CD4-positive, alpha-beta T cell (primary cell): Measurements from ENCODE around the gene DEXI. TPM values are rescaled to one million over a fixed set of nuclear protein-coding genes. Genes with fewer than 3 reads are reported as not detected.
"Not testable (repeated sequence)": the region's sequence is repeated elsewhere in the genome, so short reads cannot be mapped to it uniquely, and the experiment has no call there.

Experiments
- ATAC-seq: fragments of 200-7000 bp; cut with Tn5 transposase; one replicate; pipeline ENCODE4 v1.10.0; 2022; ENCODE audit warnings: mild to moderate bottlenecking; ENCODE audit not compliant: poor library complexity
- CTCF ChIA-PET: fragments of 350-600 bp; sonication (Branson Sonifier 250); formaldehyde crosslinking; loops from one replicate; lab custom pipeline; 2021; ENCODE audit warnings: antibody characterized with exemption, inconsistent platforms; lab: Charles Lee
- POLR2A ChIA-PET: fragments of 350-600 bp; sonication (Branson Sonifier 250); formaldehyde crosslinking; loops from one replicate; lab custom pipeline; 2021; ENCODE audit warnings: antibody characterized with exemption, inconsistent platforms; lab: Charles Lee
- DNase-seq, 14 experiments: peaks; one replicate each; pipeline ENCODE4 v3.0.0-alpha.2; 2013 to 2020; ENCODE audit warnings: mixed read lengths in 2 of 14
- H3K27ac ChIP-seq, 2 donors: one replicate each; pipeline versions ENCODE4 v1.5.1 to v1.7.0; 2013; ENCODE audit warnings: low read length in 2 of 2, low read depth in 1 of 2, mild to moderate bottlenecking in 1 of 2
- H3K27me3 ChIP-seq, 2 experiments: 1 replicate in 1 of 2; 2 replicates in 1 of 2; pipeline versions ENCODE4 v1.6.1 to v1.7.0; 2013; ENCODE audit warnings: low read length in 2 of 2, control low read depth in 1 of 2, mild to moderate bottlenecking in 1 of 2, moderate library complexity in 1 of 2; ENCODE audit not compliant: insufficient read depth in 2 of 2, control insufficient read depth in 1 of 2
- H3K36me3 ChIP-seq: one replicate; pipeline ENCODE4 v1.6.1; 2013; ENCODE audit warnings: low read length, control low read depth; ENCODE audit not compliant: insufficient read depth
- H3K4me1 ChIP-seq: one replicate; pipeline ENCODE4 v1.6.1; 2013; ENCODE audit warnings: low read length, control low read depth; ENCODE audit not compliant: insufficient read depth
- H3K4me3 ChIP-seq: one replicate; pipeline ENCODE4 v1.5.1; 2013; ENCODE audit warnings: mild to moderate bottlenecking, low read length, moderate library complexity
- H3K9me3 ChIP-seq, 2 experiments: 1 replicate in 1 of 2; 2 replicates in 1 of 2; pipeline versions ENCODE4 v1.6.1 to v1.7.0; 2013; ENCODE audit warnings: low read length in 2 of 2, mild to moderate bottlenecking in 2 of 2, control low read depth in 1 of 2, moderate library complexity in 1 of 2; ENCODE audit not compliant: control insufficient read depth in 1 of 2, insufficient read depth in 1 of 2
- H3K27ac Mint-ChIP-seq: one replicate; pipeline ENCODE4 v1.8.0; 2020; ENCODE audit warnings: mixed read lengths
- H3K27me3 Mint-ChIP-seq: one replicate; pipeline ENCODE4 v1.8.0; 2021; ENCODE audit warnings: mixed read lengths
- H3K36me3 Mint-ChIP-seq: one replicate; pipeline ENCODE4 v1.8.0; 2021; ENCODE audit warnings: low read depth, mixed read lengths
- H3K4me1 Mint-ChIP-seq: one replicate; pipeline ENCODE4 v1.8.0; 2021; ENCODE audit warnings: low read depth, mixed read lengths
- H3K4me3 Mint-ChIP-seq: one replicate; pipeline ENCODE4 v1.8.0; 2020; ENCODE audit warnings: mild to moderate bottlenecking, mixed read lengths
- H3K9me3 Mint-ChIP-seq: one replicate; pipeline ENCODE4 v1.8.0; 2020; ENCODE audit warnings: mixed read lengths
- intact Hi-C, 2 experiments: fragments of 100-400 bp; cut with DNase I in 1 of 2; cut with micrococcal nuclease in 1 of 2; formaldehyde crosslinking; loops; one replicate each; pipeline versions ENCODE4 v1.15.1 to v1.9.0; 2023 to 2025; cut with DNase I, micrococcal nuclease
- total RNA-seq, 174 experiments: library from RNA in 2 of 174; stranded (reverse) in 2 of 174; gene quantifications; one replicate each; pipeline ENCODE4 v1.2.3 and lab custom pipeline; 2021 to 2026
- TF ChIP-seq, protein P1 (sequence below): fragments of 200-600 bp; IDR thresholded peaks from one replicate; pipeline ENCODE4 v1.8.0; 2022; ENCODE audit warnings: antibody characterized with exemption, mild to moderate bottlenecking

DEXI gene
- total RNA-seq, 2 experiments from 2014 or later, result 5.8 to 7.2 TPM

DNA sequence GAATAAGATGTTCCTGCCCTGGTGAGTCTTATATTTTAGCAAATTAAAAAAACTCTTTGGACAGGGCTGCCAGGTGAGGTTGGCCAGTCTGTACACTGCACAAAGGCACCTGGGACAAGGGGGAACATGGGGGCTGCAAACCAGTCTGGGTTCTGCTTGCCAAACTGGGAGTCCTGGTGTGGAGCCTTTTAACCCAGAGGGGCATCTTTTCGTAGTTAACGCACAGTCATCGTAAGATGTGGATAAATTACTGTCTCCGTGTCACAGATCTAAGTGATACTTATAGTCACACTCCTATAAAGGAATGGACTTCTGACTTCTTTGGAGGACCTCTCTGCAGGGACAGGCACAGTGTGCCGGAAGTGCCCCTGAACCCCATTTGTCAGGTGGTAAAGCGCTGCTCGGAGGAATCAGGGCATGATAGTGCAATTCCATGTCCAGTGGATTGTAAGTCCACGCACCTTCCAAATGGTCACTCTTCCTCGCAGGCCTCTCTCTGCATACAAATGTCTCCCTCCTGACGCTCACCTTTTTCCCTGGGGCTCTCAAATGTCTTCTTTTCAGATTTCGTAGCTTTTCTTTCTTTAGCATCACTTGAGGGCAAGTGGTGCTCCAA, 14.7 kb downstream of the DEXI start:
- no peaks in the 10 kb centered on the region for H3K27me3 ChIP-seq
- peaks cover 0 to 6% of the 10 kb centered on the region in 2 experiments for H3K9me3 ChIP-seq
- ChIA-PET POLR2A (no interaction called here), CTCF (no interaction called here)
- intact Hi-C loops, result no loop called here
- peaks cover 37% of the 10 kb centered on the region for H3K36me3 ChIP-seq
- TF ChIP-seq, protein P1, sequence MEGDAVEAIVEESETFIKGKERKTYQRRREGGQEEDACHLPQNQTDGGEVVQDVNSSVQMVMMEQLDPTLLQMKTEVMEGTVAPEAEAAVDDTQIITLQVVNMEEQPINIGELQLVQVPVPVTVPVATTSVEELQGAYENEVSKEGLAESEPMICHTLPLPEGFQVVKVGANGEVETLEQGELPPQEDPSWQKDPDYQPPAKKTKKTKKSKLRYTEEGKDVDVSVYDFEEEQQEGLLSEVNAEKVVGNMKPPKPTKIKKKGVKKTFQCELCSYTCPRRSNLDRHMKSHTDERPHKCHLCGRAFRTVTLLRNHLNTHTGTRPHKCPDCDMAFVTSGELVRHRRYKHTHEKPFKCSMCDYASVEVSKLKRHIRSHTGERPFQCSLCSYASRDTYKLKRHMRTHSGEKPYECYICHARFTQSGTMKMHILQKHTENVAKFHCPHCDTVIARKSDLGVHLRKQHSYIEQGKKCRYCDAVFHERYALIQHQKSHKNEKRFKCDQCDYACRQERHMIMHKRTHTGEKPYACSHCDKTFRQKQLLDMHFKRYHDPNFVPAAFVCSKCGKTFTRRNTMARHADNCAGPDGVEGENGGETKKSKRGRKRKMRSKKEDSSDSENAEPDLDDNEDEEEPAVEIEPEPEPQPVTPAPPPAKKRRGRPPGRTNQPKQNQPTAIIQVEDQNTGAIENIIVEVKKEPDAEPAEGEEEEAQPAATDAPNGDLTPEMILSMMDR, result no peak
- no peak for DNase-seq
- Mint-ChIP-seq H3K27ac (no peak overlapping the region), H3K27me3 (no peaks in the 10 kb centered on the region), H3K4me1 (no peaks in the 10 kb centered on the region), H3K9me3 (no peaks in the 10 kb centered on the region), H3K36me3 (peaks cover 76% of the 10 kb centered on the region), H3K4me3 (no peak overlapping the region)
- no peak overlapping the region for H3K4me3 ChIP-seq
- H3K27ac ChIP-seq, result no peak overlapping the region
- ATAC-seq, result no peak
- no peaks in the 10 kb centered on the region for H3K4me1 ChIP-seq

DNA sequence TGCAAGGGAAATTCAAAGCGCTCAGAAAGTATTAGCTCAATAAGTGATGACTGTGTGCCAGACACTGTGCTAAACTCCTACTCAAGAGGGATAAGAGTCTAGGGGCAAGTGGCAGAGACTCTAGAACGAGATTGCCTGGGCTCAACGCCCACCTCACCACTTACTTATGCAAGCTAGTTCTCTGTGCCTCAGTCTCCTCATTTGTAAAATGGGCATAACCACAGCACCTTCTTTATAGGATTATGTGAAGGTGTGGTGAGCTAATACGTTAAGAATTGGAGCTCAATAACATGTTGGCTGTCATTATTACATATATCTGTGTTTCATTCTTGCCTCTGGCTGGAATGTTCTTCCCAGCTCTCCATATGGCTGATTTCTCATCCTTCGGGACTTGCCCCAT, 15.4 kb downstream of the DEXI start:
- Histone ChIP-seq H3K36me3 (peaks cover 40% of the 10 kb centered on the region), H3K4me3 (no peak overlapping the region), H3K4me1 (no peaks in the 10 kb centered on the region), H3K27ac (no peak overlapping the region), H3K27me3 (no peaks in the 10 kb centered on the region), H3K9me3 (peaks cover 0 to 6% of the 10 kb centered on the region in 2 experiments)
- ChIA-PET POLR2A (interaction anchor here (1.6 kb wide), 1 partner anchor 15 kb away, joined by 5 read pairs; the partner anchor contains the start of gene DEXI), CTCF (no interaction called here)
- H3K4me1 Mint-ChIP-seq, result no peaks in the 10 kb centered on the region
- TF ChIP-seq, protein P1, result no peak
- H3K36me3 Mint-ChIP-seq, result peaks cover 77% of the 10 kb centered on the region
- no peak overlapping the region for H3K27ac Mint-ChIP-seq
- no peak overlapping the region for H3K4me3 Mint-ChIP-seq
- ATAC-seq (no peak), DNase-seq (no peak)
- H3K9me3 Mint-ChIP-seq, result no peaks in the 10 kb centered on the region
- intact Hi-C loops, result no loop called here
- no peaks in the 10 kb centered on the region for H3K27me3 Mint-ChIP-seq

- H3K27ac Mint-ChIP-seq, result no peak overlapping the region
- H3K27ac ChIP-seq, result no peak overlapping the region
- CTCF ChIA-PET, result no interaction called here
- H3K36me3 Mint-ChIP-seq, result peaks cover 69% of the 10 kb centered on the region
- no peaks in the 10 kb centered on the region for H3K27me3 ChIP-seq
- POLR2A ChIA-PET, result interaction anchor here (0.6 to 1.6 kb wide), 2 partner anchors 16 kb away, joined by 3 to 5 read pairs; partner anchors contain the start of gene DEXI
- intact Hi-C loops, result no loop called here
- H3K4me3 ChIP-seq, result no peak overlapping the region
- H3K4me1 Mint-ChIP-seq, result no peaks in the 10 kb centered on the region
- no peaks in the 10 kb centered on the region for H3K4me1 ChIP-seq
- peaks cover 0 to 6% of the 10 kb centered on the region in 2 experiments for H3K9me3 ChIP-seq
- DNase-seq (no peak), ATAC-seq (no peak)
- H3K36me3 ChIP-seq, result peaks cover 40% of the 10 kb centered on the region
- no peak overlapping the region for H3K4me3 Mint-ChIP-seq
- no peaks in the 10 kb centered on the region for H3K27me3 Mint-ChIP-seq
- no peaks in the 10 kb centered on the region for H3K9me3 Mint-ChIP-seq
- TF ChIP-seq, protein P1, result no peak
Measured at GRCh38 chr16:10926094-10926493, 16.2 kb downstream of the DEXI start.

GRCh38 chr16:10925285-10925684, 17.0 kb downstream of the DEXI start:
- H3K36me3 Mint-ChIP-seq, result peaks cover 64% of the 10 kb centered on the region
- CTCF ChIA-PET, result not testable (repeated sequence)

More at GRCh38 chr16:10925285-10925684, 17.0 kb downstream of the DEXI start:
- peaks cover 40% of the 10 kb centered on the region for H3K36me3 ChIP-seq
- H3K27ac ChIP-seq, H3K9me3 Mint-ChIP-seq, ATAC-seq, POLR2A ChIA-PET, H3K4me3 Mint-ChIP-seq, H3K27me3 Mint-ChIP-seq, H3K4me1 ChIP-seq, H3K27ac Mint-ChIP-seq, H3K9me3 ChIP-seq, intact Hi-C loops, H3K4me1 Mint-ChIP-seq, DNase-seq, H3K27me3 ChIP-seq, H3K4me3 ChIP-seq: not testable (repeated sequence)
